Osteocyte (in vitro differentiated cells): ENCODE data around the gene DENND1A. TPM values are rescaled to one million over a fixed set of nuclear protein-coding genes. Genes with fewer than 3 reads are reported as not detected.

Experiments used
- DNase-seq: peaks from one replicate; pipeline ENCODE4 v3.0.0; 2021; ENCODE audit warnings: mixed read lengths; ENCODE audit not compliant: unreplicated experiment; ENCODE audit errors: extremely low spot score
- H3K27ac Mint-ChIP-seq: one replicate; pipeline ENCODE4 v1.8.0; 2021; ENCODE audit warnings: mild to moderate bottlenecking, mixed read lengths; ENCODE audit not compliant: unreplicated experiment
- H3K27me3 Mint-ChIP-seq: one replicate; pipeline ENCODE4 v1.8.0; 2021; ENCODE audit warnings: mixed read lengths; ENCODE audit not compliant: unreplicated experiment
- H3K36me3 Mint-ChIP-seq: one replicate; pipeline ENCODE4 v1.8.0; 2021; ENCODE audit warnings: mixed read lengths; ENCODE audit not compliant: unreplicated experiment
- H3K4me1 Mint-ChIP-seq: one replicate; pipeline ENCODE4 v1.8.0; 2021; ENCODE audit warnings: mixed read lengths; ENCODE audit not compliant: unreplicated experiment
- H3K4me3 Mint-ChIP-seq: one replicate; pipeline ENCODE4 v1.8.0; 2021; ENCODE audit warnings: mild to moderate bottlenecking, moderate library complexity, mixed read lengths; ENCODE audit not compliant: unreplicated experiment
- H3K9me3 Mint-ChIP-seq: one replicate; pipeline ENCODE4 v1.8.0; 2021; ENCODE audit warnings: mixed read lengths; ENCODE audit not compliant: unreplicated experiment
- CTCF ChIP-seq: fragments of 200-600 bp; sonication (generic); IDR thresholded peaks from 2 replicates; pipeline ENCODE4 v1.5.0; 2021; ENCODE audit warnings: antibody characterized with exemption, mild to moderate bottlenecking, moderate library complexity
- total RNA-seq: library from RNA; stranded (reverse); gene quantifications from 2 replicates; pipeline ENCODE4 v1.2.1, GENCODE V29; 2021

Gene DENND1A
- total RNA-seq, 1 donor from 2014 or later = 19.8 TPM

- H3K36me3 Mint-ChIP-seq = peaks cover 14% of the 10 kb centered on the region
- TF ChIP-seq CTCF = no peak
- no peak for DNase-seq
- H3K4me3 Mint-ChIP-seq = no peak overlapping the region
- peaks cover 14% of the 10 kb centered on the region for H3K4me1 Mint-ChIP-seq
- no peaks in the 10 kb centered on the region for H3K9me3 Mint-ChIP-seq
- H3K27me3 Mint-ChIP-seq = no peaks in the 10 kb centered on the region
- H3K27ac Mint-ChIP-seq = no peak overlapping the region
Observed at GRCh38 chr9:123756484-123757106, 173.3 kb downstream of the DENND1A start.

- Mint-ChIP-seq H3K4me1 (peaks cover 29% of the 10 kb centered on the region), H3K27me3 (no peaks in the 10 kb centered on the region), H3K4me3 (no peak overlapping the region), H3K9me3 (no peaks in the 10 kb centered on the region), H3K27ac (no peak overlapping the region), H3K36me3 (peaks cover 18% of the 10 kb centered on the region)
- TF ChIP-seq CTCF = no peak
- DNase-seq = no peak
Observed at GRCh38 chr9:123753669-123754258, 176.2 kb downstream of the DENND1A start.

- no peaks in the 10 kb centered on the region for H3K27me3 Mint-ChIP-seq
- no peak for TF ChIP-seq CTCF
- H3K4me3 Mint-ChIP-seq = no peak overlapping the region
- peaks cover 31% of the 10 kb centered on the region for H3K4me1 Mint-ChIP-seq
- DNase-seq = no peak
- H3K36me3 Mint-ChIP-seq = peaks cover 19% of the 10 kb centered on the region
- no peak overlapping the region for H3K27ac Mint-ChIP-seq
- no peaks in the 10 kb centered on the region for H3K9me3 Mint-ChIP-seq
Observed at GRCh38 chr9:123753016-123753415, 176.9 kb downstream of the DENND1A start.

GRCh38 chr9:123749580-123750202 is 180.2 kb downstream of the DENND1A start:
- Mint-ChIP-seq H3K27me3 (no peaks in the 10 kb centered on the region), H3K9me3 (no peaks in the 10 kb centered on the region), H3K4me3 (no peak overlapping the region), H3K36me3 (peaks cover 7% of the 10 kb centered on the region), H3K27ac (no peak overlapping the region), H3K4me1 (peaks cover 28% of the 10 kb centered on the region)
- DNase-seq = no peak
- TF ChIP-seq CTCF = no peak

- no peak for DNase-seq
- H3K27ac Mint-ChIP-seq = no peak overlapping the region
- no peaks in the 10 kb centered on the region for H3K27me3 Mint-ChIP-seq
- no peak for TF ChIP-seq CTCF
- peaks cover 31% of the 10 kb centered on the region for H3K4me1 Mint-ChIP-seq
- no peaks in the 10 kb centered on the region for H3K9me3 Mint-ChIP-seq
- no peak overlapping the region for H3K4me3 Mint-ChIP-seq
- peaks cover 7% of the 10 kb centered on the region for H3K36me3 Mint-ChIP-seq
Observed at GRCh38 chr9:123746765-123747164, 183.2 kb downstream of the DENND1A start.
